IPS-15b (cell line): ENCODE measurements around the gene UNC79.

Experiments
- H3K27me3 ChIP-seq: one replicate; pipeline ENCODE4 v1.6.1; 2013; ENCODE audit warnings: low read length; ENCODE audit not compliant: control insufficient read depth, insufficient read depth
- H3K36me3 ChIP-seq: one replicate; pipeline ENCODE4 v1.6.1; 2013; ENCODE audit warnings: low read length; ENCODE audit not compliant: control insufficient read depth, insufficient read depth
- H3K4me1 ChIP-seq: one replicate; pipeline ENCODE4 v1.6.1; 2013; ENCODE audit warnings: mild to moderate bottlenecking, low read length; ENCODE audit not compliant: control insufficient read depth, insufficient read depth
- H3K4me3 ChIP-seq: one replicate; pipeline ENCODE4 v1.5.1; 2013; ENCODE audit warnings: low read depth, low read length
- H3K9ac ChIP-seq: one replicate; pipeline ENCODE4 v1.6.1; 2013; ENCODE audit warnings: low read depth, mild to moderate bottlenecking, low read length
- H3K9me3 ChIP-seq: one replicate; pipeline ENCODE4 v1.6.1; 2013; ENCODE audit warnings: mild to moderate bottlenecking, low read length; ENCODE audit not compliant: control insufficient read depth, insufficient read depth

UNC79 gene

GRCh38 chr14:93638790-93639189 lies 208.1 kb downstream of the UNC79 start:
- Histone ChIP-seq H3K4me1 (no peaks in the 10 kb centered on the region), H3K36me3 (no peaks in the 10 kb centered on the region), H3K9me3 (no peaks in the 10 kb centered on the region), H3K9ac (no peak overlapping the region), H3K4me3 (no peak overlapping the region), H3K27me3 (no peaks in the 10 kb centered on the region)

GRCh38 chr14:93643127-93643526 lies 212.4 kb downstream of the UNC79 start:
- Histone ChIP-seq H3K27me3 (no peaks in the 10 kb centered on the region), H3K4me1 (no peaks in the 10 kb centered on the region), H3K4me3 (no peak overlapping the region), H3K36me3 (no peaks in the 10 kb centered on the region), H3K9me3 (no peaks in the 10 kb centered on the region), H3K9ac (no peak overlapping the region)

- Histone ChIP-seq H3K27me3 (no peaks in the 10 kb centered on the region), H3K36me3 (no peaks in the 10 kb centered on the region), H3K4me3 (no peak overlapping the region), H3K9ac (no peak overlapping the region), H3K9me3 (no peaks in the 10 kb centered on the region), H3K4me1 (no peaks in the 10 kb centered on the region)
These were observed 212.9 kb downstream of the UNC79 start for GRCh38 chr14:93643676-93644075.

- H3K27me3 ChIP-seq, result no peaks in the 10 kb centered on the region
- no peak overlapping the region for H3K4me3 ChIP-seq
- H3K9ac ChIP-seq, result no peak overlapping the region
- no peaks in the 10 kb centered on the region for H3K36me3 ChIP-seq
- no peaks in the 10 kb centered on the region for H3K4me1 ChIP-seq
- no peaks in the 10 kb centered on the region for H3K9me3 ChIP-seq
These were observed 214.5 kb downstream of the UNC79 start for GRCh38 chr14:93645200-93645599.

- no peak overlapping the region for H3K9ac ChIP-seq
- no peaks in the 10 kb centered on the region for H3K36me3 ChIP-seq
- H3K9me3 ChIP-seq, result no peaks in the 10 kb centered on the region
- H3K27me3 ChIP-seq, result no peaks in the 10 kb centered on the region
- no peak overlapping the region for H3K4me3 ChIP-seq
- no peaks in the 10 kb centered on the region for H3K4me1 ChIP-seq
These were observed 217.9 kb downstream of the UNC79 start for GRCh38 chr14:93648440-93649168.

GRCh38 chr14:93654599-93654998 lies 223.9 kb downstream of the UNC79 start:
- Histone ChIP-seq H3K9me3 (no peaks in the 10 kb centered on the region), H3K27me3 (no peaks in the 10 kb centered on the region), H3K4me3 (no peak overlapping the region), H3K4me1 (no peaks in the 10 kb centered on the region), H3K36me3 (no peaks in the 10 kb centered on the region), H3K9ac (no peak overlapping the region)

- H3K9ac ChIP-seq, result no peak overlapping the region
- H3K4me1 ChIP-seq, result no peaks in the 10 kb centered on the region
- H3K4me3 ChIP-seq, result no peak overlapping the region
- no peaks in the 10 kb centered on the region for H3K36me3 ChIP-seq
- H3K9me3 ChIP-seq, result no peaks in the 10 kb centered on the region
- H3K27me3 ChIP-seq, result no peaks in the 10 kb centered on the region
These were observed 224.5 kb downstream of the UNC79 start for GRCh38 chr14:93655078-93655750.

GRCh38 chr14:93657875-93658274 lies 227.1 kb downstream of the UNC79 start:
- H3K4me1 ChIP-seq, result no peaks in the 10 kb centered on the region
- H3K9ac ChIP-seq, result no peak overlapping the region
- H3K27me3 ChIP-seq, result no peaks in the 10 kb centered on the region
- no peak overlapping the region for H3K4me3 ChIP-seq
- no peaks in the 10 kb centered on the region for H3K9me3 ChIP-seq
- H3K36me3 ChIP-seq, result no peaks in the 10 kb centered on the region

GRCh38 chr14:93663317-93663716 lies 232.6 kb downstream of the UNC79 start:
- peaks cover 4% of the 10 kb centered on the region for H3K36me3 ChIP-seq
- H3K27me3 ChIP-seq, result no peaks in the 10 kb centered on the region
- no peak overlapping the region for H3K4me3 ChIP-seq
- H3K9ac ChIP-seq, result no peak overlapping the region
- no peaks in the 10 kb centered on the region for H3K4me1 ChIP-seq
- no peaks in the 10 kb centered on the region for H3K9me3 ChIP-seq

GRCh38 chr14:93665169-93665568 lies 234.4 kb downstream of the UNC79 start:
- H3K36me3 ChIP-seq, result peaks cover 4% of the 10 kb centered on the region
- H3K4me3 ChIP-seq, result no peak overlapping the region
- no peaks in the 10 kb centered on the region for H3K27me3 ChIP-seq
- H3K9ac ChIP-seq, result no peak overlapping the region
- H3K4me1 ChIP-seq, result no peaks in the 10 kb centered on the region
- no peaks in the 10 kb centered on the region for H3K9me3 ChIP-seq

- Histone ChIP-seq H3K9me3 (no peaks in the 10 kb centered on the region), H3K9ac (no peak overlapping the region), H3K36me3 (no peaks in the 10 kb centered on the region), H3K4me1 (no peaks in the 10 kb centered on the region), H3K27me3 (no peaks in the 10 kb centered on the region), H3K4me3 (no peak overlapping the region)
These were observed 238.9 kb downstream of the UNC79 start for GRCh38 chr14:93669632-93670031.

- Histone ChIP-seq H3K36me3 (no peaks in the 10 kb centered on the region), H3K9ac (no peak overlapping the region), H3K27me3 (no peaks in the 10 kb centered on the region), H3K4me1 (peaks cover 3% of the 10 kb centered on the region), H3K9me3 (no peaks in the 10 kb centered on the region), H3K4me3 (no peak overlapping the region)
These were observed 243.6 kb downstream of the UNC79 start for GRCh38 chr14:93674343-93674742.
